Activated CD4-positive, alpha-beta T cell treated with anti-CD3 and anti-CD28 coated beads, Interleukin-2, Interleukin-4, amounts not matched to agents 100 ng/mL and 50 ng/mL, durations not matched to agents 16 hours and 8 hours (primary cell): Measurements from ENCODE around the gene ATP1A2.
A peak's percentile ranks its signal among the peaks of the same experiment; 100 is the strongest.
"Not testable (repeated sequence)": the region's sequence is repeated elsewhere in the genome, so short reads cannot be mapped to it uniquely, and the experiment has no call there.

Experiments
- DNase-seq: peaks from one replicate; pipeline ENCODE4 v3.0.0-alpha.2; 2020; ENCODE audit warnings: low spot score

Gene ATP1A2

GRCh38 chr1:160101037-160101716 lies 14.4 kb upstream of the ATP1A2 start:
- DNase-seq: peak; percentile 71

GRCh38 chr1:160101717-160102522 lies 13.6 kb upstream of the ATP1A2 start:
- no peak for DNase-seq

DNA sequence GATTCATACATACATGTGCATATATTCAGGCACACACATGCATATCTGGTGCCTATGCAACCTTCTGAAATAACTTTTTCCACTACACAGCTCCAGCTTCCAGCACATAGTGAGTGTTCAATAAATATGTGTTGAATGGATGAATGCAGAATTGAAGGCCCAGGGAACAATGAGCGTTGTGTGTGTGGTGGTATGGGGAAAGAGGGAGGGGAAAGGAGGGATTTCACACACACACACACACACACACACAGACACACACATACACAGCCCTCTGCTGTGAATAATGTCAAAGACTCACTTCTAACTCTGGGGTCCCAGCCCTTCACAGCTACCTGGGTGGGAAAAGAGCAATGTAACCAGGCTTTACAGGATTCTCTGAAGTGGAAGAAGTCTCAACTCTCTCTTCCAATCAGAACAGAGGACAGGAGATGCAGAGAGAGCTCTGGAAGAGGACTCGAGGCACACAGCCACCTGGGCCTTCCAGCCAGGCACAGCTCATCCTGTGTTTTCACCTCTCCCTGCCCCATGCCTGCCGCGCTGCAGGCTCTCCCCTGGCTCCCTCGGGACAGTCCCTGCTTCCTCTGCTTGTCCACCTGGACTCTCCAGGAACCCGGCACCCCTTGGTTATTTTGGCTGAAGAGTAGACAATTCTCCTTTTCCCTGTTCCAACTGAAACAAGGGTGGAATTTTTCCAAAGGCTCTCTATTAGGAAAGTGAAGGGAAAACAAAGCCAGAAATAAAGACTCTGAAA lies 11.7 kb upstream of the ATP1A2 start:
- no peak for DNase-seq

GRCh38 chr1:160104486-160104885 lies 11.1 kb upstream of the ATP1A2 start:
- DNase-seq: no peak

DNA sequence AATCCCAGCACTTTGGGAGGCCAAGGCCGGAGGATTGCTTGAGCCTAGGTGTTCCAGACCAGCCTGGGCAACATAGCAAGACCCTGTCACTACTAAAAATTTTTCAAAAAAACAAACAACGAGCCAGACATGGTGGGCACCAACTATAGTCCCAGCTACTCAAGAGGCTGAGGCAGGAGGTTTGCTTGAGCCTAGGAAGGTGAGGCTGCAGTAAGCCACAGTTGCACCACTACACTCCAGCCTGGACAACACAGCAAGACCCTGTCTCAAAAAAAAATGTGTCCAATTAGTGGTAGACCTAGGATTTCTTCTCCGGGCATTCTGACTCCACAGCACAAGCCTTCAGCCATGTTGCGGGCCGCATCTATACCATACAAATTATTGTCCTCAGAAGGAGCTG lies 10.4 kb upstream of the ATP1A2 start:
- no peak for DNase-seq

DNA sequence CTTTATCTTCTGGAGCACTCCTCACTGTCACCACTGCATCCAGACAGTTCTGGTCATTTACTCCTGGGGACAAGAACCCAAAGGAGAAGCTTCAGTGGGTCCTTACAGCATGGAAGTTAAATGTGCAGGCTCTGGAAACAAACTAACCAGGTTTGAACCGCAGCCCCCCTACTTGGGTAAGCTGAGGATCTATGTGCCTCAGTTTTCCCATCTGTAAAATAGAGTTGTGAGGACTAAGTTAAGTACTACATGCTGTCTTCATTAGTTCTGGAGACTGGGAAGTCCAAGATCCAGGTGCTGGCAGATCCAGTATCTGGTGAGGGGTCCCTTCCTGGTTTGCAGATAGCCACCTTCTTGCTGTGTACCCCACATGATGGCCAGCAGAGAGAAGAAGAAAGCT lies 8.0 kb upstream of the ATP1A2 start:
- no peak for DNase-seq

- DNase-seq: peak; percentile 44
These were observed 6.5 kb upstream of the ATP1A2 start for GRCh38 chr1:160108888-160109662.

- DNase-seq: no peak
These were observed 5.9 kb upstream of the ATP1A2 start for GRCh38 chr1:160109686-160110085.

DNA sequence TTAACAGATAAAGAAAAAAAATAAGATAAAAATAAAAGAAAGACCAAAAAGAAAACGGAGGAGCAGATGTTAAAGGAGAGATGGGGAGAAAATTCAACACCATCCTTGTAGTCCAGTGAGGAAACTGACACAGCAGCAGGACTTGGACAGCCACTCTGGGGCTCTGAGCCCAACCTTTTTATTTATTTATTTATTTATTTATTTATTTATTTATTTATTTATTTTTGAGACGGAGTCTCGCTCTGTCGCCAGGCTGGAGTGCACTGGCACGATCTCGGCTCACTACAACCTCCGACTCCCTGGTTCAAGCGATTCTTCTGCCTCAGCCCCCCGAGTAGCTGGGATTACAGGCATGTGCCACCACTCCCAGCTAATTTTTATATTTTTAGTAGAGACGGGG lies 4.1 kb upstream of the ATP1A2 start:
- not testable (repeated sequence) for DNase-seq

DNA sequence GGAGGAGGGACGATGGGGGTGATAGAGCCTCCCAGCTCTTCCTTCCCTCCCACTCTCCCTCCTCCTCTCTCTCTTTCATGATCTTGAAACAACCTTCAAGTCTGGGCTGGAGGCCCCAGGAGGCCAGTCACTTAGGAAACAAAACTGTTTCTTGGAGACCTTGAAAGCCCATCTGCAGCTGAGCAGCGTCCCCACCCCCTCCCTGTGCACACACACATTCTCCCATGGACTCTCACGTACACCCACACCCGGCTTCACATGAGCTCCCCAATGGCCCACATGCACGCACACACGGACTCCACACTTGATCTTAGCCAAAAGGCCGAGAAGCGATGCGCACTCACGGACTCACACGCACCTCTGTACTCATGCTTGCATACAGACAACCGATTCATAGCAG lies 3.2 kb upstream of the ATP1A2 start:
- DNase-seq: no peak

DNA sequence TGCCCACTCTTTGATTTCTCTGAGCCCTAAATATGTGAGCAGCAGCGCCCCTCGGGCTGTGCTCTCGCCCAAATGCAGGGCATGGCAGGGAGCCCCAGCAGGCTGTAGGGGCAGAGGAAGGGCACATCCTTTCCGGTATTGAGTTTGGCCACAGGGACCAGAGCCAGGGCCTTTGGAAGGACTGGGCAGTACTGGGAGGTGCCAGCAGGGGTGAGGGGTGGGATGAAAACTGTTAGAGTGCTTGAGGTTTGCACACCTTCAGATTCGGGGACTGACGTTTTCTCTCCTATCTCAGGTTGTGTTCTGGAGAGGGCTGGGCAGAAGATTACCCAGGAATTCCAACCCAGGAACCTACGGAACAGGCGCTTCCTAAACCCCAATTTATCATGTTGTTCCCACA lies 2.2 kb upstream of the ATP1A2 start:
- DNase-seq: no peak

- DNase-seq: no peak
These were observed 1.5 kb upstream of the ATP1A2 start for GRCh38 chr1:160114085-160114484.

DNA sequence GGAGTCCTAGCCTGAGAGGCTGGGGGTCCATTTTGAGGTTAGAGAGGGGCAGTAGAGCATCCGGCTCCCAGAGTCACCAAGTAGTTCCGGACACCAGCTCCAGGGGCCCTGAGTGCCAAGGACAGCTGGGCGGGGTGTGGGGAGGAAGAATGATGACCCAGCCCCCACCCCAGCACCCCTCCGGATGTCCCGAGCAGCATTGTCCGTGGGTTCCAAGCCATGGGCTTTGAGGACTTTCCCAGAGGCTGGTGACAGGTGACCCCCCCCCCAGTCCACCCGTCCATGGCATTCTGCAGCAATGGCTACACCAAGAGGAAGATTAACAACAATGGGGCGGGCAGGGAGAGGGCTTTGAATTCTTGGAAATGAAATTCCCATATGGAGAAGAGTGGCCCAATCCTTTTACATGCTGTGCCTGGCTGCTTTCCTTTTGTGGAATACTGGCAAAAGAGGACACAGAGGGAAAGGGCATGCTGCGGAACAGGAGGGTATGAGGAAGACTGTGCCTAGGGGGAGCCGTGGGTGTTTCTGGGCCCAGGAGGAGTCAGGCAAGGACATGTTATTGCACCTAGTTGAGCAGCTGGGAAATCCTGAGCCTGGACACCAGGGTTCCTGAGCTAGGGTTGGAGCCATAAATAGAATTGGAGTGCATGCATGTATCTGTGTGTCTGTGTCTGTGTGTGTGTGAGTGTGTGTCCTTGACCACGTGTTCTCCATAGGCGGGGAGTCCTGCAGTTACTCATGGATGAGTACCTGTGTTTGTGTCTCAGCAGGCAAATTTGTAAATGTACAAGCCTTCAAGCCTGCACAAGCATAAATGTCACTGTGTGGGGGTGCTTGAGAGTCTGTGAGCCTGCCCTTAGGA lies 956 bp downstream of the ATP1A2 start:
- DNase-seq: no peak

- no peak for DNase-seq
These were observed 1.7 kb downstream of the ATP1A2 start for GRCh38 chr1:160117300-160117699.

DNA sequence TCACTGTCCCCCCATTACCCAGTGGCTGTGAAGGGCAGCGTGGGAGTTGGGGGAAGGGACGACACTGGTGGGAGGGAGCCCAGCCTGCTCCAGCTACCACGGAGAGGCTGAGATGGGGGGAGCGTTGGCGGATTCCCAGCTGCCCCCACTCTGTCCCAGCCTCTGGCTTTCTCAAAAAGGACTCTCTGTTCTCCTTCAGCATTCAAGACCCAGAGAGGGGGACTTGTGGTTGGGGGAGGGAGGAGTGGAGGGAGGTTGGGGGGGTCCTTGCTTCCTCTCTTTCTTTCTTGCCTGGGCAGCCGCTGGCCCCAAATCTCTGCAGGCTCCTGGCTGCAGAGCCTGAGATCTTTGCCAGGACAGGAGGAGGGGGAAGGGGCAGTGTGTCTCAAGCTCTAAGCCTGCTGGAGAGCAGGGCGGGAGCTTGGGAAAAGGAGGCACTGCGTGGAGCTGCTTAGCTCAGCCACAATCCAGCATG lies 2.2 kb downstream of the ATP1A2 start:
- no peak for DNase-seq

GRCh38 chr1:160118928-160119327 lies 3.4 kb downstream of the ATP1A2 start:
- no peak for DNase-seq

DNA sequence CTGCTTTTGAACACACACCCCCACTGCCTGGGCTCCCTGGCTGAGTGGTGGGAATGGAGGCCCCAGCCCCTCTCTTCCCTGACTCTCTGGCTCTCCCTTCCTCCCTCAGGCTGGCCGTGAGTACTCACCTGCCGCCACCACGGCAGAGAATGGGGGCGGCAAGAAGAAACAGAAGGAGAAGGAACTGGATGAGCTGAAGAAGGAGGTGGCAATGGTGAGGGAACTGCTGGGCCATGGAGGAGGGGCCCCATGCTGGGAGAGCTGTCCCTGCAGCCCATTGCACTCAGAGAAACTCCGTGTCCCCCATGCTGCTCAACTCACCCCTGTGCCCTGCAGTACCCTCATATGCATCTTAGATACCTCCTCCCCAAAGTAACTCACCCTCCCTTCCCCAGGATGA lies 5.2 kb downstream of the ATP1A2 start:
- DNase-seq: no peak

DNA sequence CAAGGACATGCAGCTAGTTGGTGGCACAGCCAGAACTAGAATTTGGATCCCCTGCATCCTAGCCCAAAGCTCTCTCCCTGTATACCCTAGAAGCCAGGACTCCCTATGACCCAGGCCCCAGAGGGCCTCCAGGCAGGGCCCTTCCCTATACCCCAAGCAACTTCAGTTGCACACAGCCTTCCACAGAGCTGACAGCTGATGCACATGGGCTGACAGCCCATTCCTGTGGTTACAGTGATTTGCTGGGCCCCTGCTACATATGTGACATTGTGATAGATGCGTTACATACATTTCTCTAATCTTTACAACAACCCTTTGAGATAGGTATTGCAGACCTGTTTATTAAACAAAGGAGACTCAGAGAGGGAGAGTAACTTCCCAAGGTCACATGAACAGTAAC lies 5.8 kb downstream of the ATP1A2 start:
- no peak for DNase-seq

- no peak for DNase-seq
These were observed 7.5 kb downstream of the ATP1A2 start for GRCh38 chr1:160122978-160123495.

DNA sequence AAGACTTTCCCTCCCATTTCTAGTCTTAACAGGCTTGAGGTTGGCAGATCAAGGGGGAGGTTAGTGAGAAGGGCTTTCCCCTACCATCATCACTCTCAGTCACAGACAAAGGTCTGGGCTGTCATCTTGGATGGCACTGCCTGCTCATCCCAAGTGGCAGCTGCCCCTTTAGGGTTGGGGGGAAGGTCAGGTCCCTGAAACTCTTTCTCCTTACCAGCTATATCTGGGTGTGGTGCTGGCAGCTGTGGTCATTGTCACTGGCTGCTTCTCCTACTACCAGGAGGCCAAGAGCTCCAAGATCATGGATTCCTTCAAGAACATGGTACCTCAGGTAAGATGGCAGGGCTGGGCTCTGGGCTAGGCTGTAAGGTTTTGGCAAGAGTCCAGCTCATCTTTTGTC lies 8.2 kb downstream of the ATP1A2 start:
- no peak for DNase-seq
